ENCODE results near the gene ZBTB43. TPM values are rescaled to one million over a fixed set of nuclear protein-coding genes. Genes with fewer than 3 reads are reported as not detected.

Gene ZBTB43
- total RNA-seq, 4 donors from 2014 or later: 8.7 to 9.9 (median 9.4) TPM

- H3K27me3 ChIP-seq: no peaks in the 10 kb centered on the region
- peaks cover 8 to 71% (median 47%) of the 10 kb centered on the region in 4 donors for H3K36me3 ChIP-seq
- H3K27ac ChIP-seq (replicated peaks in 1 of 4): no peak overlapping the region
- TF ChIP-seq POLR2AphosphoS5 (IDR thresholded peaks at IDR 0.05) (no peak), EP300 (IDR thresholded peaks at IDR 0.05) (no peak), CTCF (IDR thresholded peaks at IDR 0.05) (no peak), POLR2A (IDR thresholded peaks at IDR 0.05; ENCODE audit: low read depth) (no peak)
- WGBS: 44% methylated on average over 2 of the region's 2 CpGs
- no peaks in the 10 kb centered on the region for H3K9me3 ChIP-seq
- intact Hi-C loops (cut with DNase I): no loop called here
- no peak for DNase-seq (ENCODE audit: extremely low spot score)
- H3K4me3 ChIP-seq: no peak overlapping the region
- H3K4me1 ChIP-seq: peaks cover 7 to 16% (median 10%) of the 10 kb centered on the region in 4 donors
Observed at GRCh38 chr9:126834672-126835071, 29.8 kb downstream of the ZBTB43 start.

DNA sequence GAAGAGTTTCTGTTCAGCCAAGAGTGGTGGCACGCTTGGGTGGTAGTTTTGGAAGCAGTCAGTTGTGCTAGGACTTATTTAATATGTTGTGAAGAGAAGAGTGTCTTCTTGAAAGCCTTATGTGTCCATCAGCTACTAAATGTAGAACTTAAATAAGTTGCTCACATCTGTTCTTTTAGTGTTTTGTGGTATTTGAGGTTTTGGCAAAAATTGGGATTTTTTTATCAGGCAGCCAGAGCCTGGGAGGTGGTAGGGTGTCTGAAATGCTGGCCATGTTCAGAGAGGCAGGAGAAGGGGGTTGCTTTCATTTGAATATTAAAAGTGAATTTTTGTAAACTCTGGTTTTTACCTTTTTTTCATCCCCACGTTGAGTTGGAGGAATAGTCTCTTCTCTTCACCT, 31.4 kb downstream of the ZBTB43 start:
- intact Hi-C loops (cut with DNase I): no loop called here
- Histone ChIP-seq H3K36me3 (peaks cover 8 to 71% (median 46%) of the 10 kb centered on the region in 4 donors), H3K4me3 (no peak overlapping the region), H3K27ac (replicated peaks in 1 of 4) (no peak overlapping the region), H3K4me1 (peaks cover 7 to 16% (median 10%) of the 10 kb centered on the region in 4 donors), H3K9me3 (no peaks in the 10 kb centered on the region), H3K27me3 (no peaks in the 10 kb centered on the region)
- 81% methylated on average over 2 of the region's 2 CpGs for WGBS
- TF ChIP-seq POLR2A (IDR thresholded peaks at IDR 0.05; ENCODE audit: low read depth) (no peak), CTCF (IDR thresholded peaks at IDR 0.05) (no peak), EP300 (IDR thresholded peaks at IDR 0.05) (no peak), POLR2AphosphoS5 (IDR thresholded peaks at IDR 0.05) (no peak)
- DNase-seq (ENCODE audit: extremely low spot score): no peak

GRCh38 chr9:126838055-126838811, 33.4 kb downstream of the ZBTB43 start:
- TF ChIP-seq CTCF (IDR thresholded peaks at IDR 0.05) (no peak), EP300 (IDR thresholded peaks at IDR 0.05) (no peak), POLR2A (IDR thresholded peaks at IDR 0.05; ENCODE audit: low read depth) (no peak), POLR2AphosphoS5 (IDR thresholded peaks at IDR 0.05) (no peak)
- DNase-seq (ENCODE audit: extremely low spot score): no peak
- H3K4me1 ChIP-seq: peaks cover 7 to 15% (median 10%) of the 10 kb centered on the region in 4 donors
- peaks cover 5 to 51% (median 33%) of the 10 kb centered on the region in 4 donors for H3K36me3 ChIP-seq
- H3K27me3 ChIP-seq: no peaks in the 10 kb centered on the region
- H3K9me3 ChIP-seq: no peaks in the 10 kb centered on the region
- intact Hi-C loops (cut with DNase I): no loop called here
- 84% methylated on average over 7 of the region's 7 CpGs for WGBS
- no peak overlapping the region for H3K27ac ChIP-seq (replicated peaks in 1 of 4)
- no peak overlapping the region for H3K4me3 ChIP-seq

DNA sequence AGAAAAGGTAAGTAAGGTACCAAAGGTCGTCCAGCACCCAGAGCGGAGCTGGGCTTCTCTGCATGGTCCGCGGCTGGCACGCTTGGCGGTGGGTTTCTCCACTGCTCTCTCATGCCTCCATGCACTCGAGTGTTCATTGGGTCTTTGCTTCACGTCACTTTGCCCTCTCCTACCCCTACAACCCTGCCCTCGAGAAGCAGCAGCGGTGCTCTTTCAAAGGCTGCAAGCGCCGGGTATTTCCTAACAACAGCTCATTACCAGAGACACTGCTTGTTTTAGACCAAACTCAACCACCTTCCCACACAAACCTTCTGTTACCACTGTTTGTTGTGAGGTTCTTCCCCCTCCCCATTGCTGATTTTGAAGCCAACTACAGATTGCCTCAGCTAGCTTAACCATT, 34.1 kb downstream of the ZBTB43 start:
- H3K4me3 ChIP-seq: no peak overlapping the region
- no peak overlapping the region for H3K27ac ChIP-seq (replicated peaks in 1 of 4)
- H3K36me3 ChIP-seq: peaks cover 0 to 45% (median 26%) of the 10 kb centered on the region in 4 donors
- H3K27me3 ChIP-seq: no peaks in the 10 kb centered on the region
- WGBS: 86% methylated on average over 12 of the region's 12 CpGs
- DNase-seq (ENCODE audit: extremely low spot score): no peak
- peaks cover 7 to 14% (median 10%) of the 10 kb centered on the region in 4 donors for H3K4me1 ChIP-seq
- no peaks in the 10 kb centered on the region for H3K9me3 ChIP-seq
- TF ChIP-seq EP300 (IDR thresholded peaks at IDR 0.05) (no peak), CTCF (IDR thresholded peaks at IDR 0.05) (no peak), POLR2A (IDR thresholded peaks at IDR 0.05; ENCODE audit: low read depth) (no peak), POLR2AphosphoS5 (IDR thresholded peaks at IDR 0.05) (no peak)
- intact Hi-C loops (cut with DNase I): no loop called here

Data from esophagus muscularis mucosa (tissue), 4 donors.